Measurements from ENCODE around the gene AIG1. TPM values are rescaled to one million over a fixed set of nuclear protein-coding genes. Genes with fewer than 3 reads are reported as not detected.

The AIG1 gene
- total RNA-seq, 2 donors from 2014 or later, result 41.3 to 67.0 TPM

GRCh38 chr6:143348531-143348930, 287.8 kb downstream of the AIG1 start:
- Histone ChIP-seq H3K4me3 (no peak overlapping the region), H3K9me3 (no peaks in the 10 kb centered on the region), H3K4me1 (replicated peaks) (no peaks in the 10 kb centered on the region), H3K36me3 (no peaks in the 10 kb centered on the region), H3K27ac (no peak overlapping the region), H3K27me3 (replicated peaks; ENCODE audit: insufficient read depth) (no peaks in the 10 kb centered on the region)
- TF ChIP-seq POLR2A (IDR thresholded peaks at IDR 0.05) (no peak), POLR2AphosphoS5 (IDR thresholded peaks at IDR 0.05) (no peak), CTCF (IDR thresholded peaks at IDR 0.05) (no peak)
- 48% methylated on average over 1 of the region's 1 CpG for WGBS
- DNase-seq (ENCODE audit: low spot score), result no peak
- intact Hi-C loops (cut with DNase I), result no loop called here

DNA sequence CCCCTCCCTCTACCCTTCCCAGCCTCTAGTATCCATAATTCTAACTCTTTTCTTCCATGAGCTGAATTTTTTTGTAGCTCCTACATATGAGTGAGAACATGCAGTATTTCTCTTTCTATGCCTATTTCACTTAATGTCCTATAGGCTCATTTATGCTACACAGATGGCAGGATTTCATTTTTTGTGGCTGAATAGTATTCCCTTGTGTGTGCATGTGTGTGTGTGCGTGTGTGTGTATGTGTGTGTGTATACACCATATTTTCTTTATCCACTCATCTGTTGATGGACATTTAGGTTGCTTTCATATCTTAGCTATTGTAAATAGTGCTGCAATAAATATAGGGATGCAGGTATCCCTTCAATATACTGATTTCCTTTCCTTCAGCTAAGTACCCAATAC, 288.8 kb downstream of the AIG1 start:
- no peak for DNase-seq (ENCODE audit: low spot score)
- 100% methylated on average over 1 of the region's 1 CpG for WGBS
- no peak overlapping the region for H3K4me3 ChIP-seq
- TF ChIP-seq POLR2A (IDR thresholded peaks at IDR 0.05), result no peak
- no peak for TF ChIP-seq CTCF (IDR thresholded peaks at IDR 0.05)
- no peak for TF ChIP-seq POLR2AphosphoS5 (IDR thresholded peaks at IDR 0.05)
- intact Hi-C loops (cut with DNase I), result no loop called here
- H3K27me3 ChIP-seq (replicated peaks; ENCODE audit: insufficient read depth), result no peaks in the 10 kb centered on the region
- no peaks in the 10 kb centered on the region for H3K36me3 ChIP-seq
- no peaks in the 10 kb centered on the region for H3K4me1 ChIP-seq (replicated peaks)
- H3K27ac ChIP-seq, result no peak overlapping the region
- no peaks in the 10 kb centered on the region for H3K9me3 ChIP-seq

DNA sequence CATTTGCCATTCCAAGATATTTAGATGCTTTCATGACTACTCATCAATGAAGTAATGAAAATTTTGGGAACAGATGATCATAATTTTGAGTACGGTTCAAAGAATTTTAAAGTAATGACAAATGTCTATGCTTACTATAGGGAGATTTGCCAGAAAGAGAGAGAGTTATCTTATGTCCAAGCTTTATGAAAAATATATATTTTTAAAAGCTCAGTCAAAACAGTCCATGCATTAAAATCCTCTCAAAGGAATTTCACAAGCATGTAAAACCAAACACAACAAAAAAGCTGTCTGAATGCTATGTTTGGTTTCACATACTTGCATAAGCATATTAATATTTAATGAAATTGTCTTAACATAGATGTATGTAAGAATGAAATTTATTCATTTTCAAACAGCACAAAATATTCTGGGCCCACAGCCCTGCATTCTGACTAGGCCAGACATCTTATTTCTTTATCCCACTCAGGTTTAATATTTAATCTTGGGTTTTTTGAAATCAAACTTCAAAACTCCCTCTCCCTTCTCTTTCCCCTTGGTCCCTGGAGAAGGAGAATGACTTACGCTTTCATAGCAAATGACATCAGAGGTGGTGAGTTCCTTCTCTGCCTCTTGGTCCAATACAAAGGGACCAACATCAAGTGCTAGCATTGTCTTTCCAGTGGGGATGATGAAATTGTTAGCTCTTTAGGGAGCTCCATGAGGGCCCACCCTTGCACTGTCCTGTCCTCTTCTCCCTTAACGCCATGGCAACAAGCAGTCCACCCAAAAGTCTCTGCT, 295.6 kb downstream of the AIG1 start:
- DNase-seq (ENCODE audit: low spot score), result no peak
- WGBS, result 78% methylated on average over 3 of the region's 3 CpGs

GRCh38 chr6:143357152-143357551, 296.5 kb downstream of the AIG1 start:
- H3K4me3 ChIP-seq, result no peak overlapping the region
- H3K9me3 ChIP-seq, result no peaks in the 10 kb centered on the region
- H3K27me3 ChIP-seq (replicated peaks; ENCODE audit: insufficient read depth), result no peaks in the 10 kb centered on the region
- H3K27ac ChIP-seq, result no peak overlapping the region
- H3K4me1 ChIP-seq (replicated peaks), result no peaks in the 10 kb centered on the region
- no peaks in the 10 kb centered on the region for H3K36me3 ChIP-seq
- TF ChIP-seq POLR2A (IDR thresholded peaks at IDR 0.05), result no peak
- no peak for TF ChIP-seq POLR2AphosphoS5 (IDR thresholded peaks at IDR 0.05)
- TF ChIP-seq CTCF (IDR thresholded peaks at IDR 0.05), result no peak
- no peak for DNase-seq (ENCODE audit: low spot score)
- intact Hi-C loops (cut with DNase I), result no loop called here

More for the DNA sequence above, 295.6 kb downstream of the AIG1 start:
- Histone ChIP-seq H3K27me3 (replicated peaks; ENCODE audit: insufficient read depth) (no peaks in the 10 kb centered on the region), H3K9me3 (no peaks in the 10 kb centered on the region), H3K36me3 (no peaks in the 10 kb centered on the region), H3K4me3 (no peak overlapping the region), H3K4me1 (replicated peaks) (no peaks in the 10 kb centered on the region), H3K27ac (no peak overlapping the region)
- no peak for TF ChIP-seq POLR2AphosphoS5 (IDR thresholded peaks at IDR 0.05)
- TF ChIP-seq POLR2A (IDR thresholded peaks at IDR 0.05), result no peak
- no peak for TF ChIP-seq CTCF (IDR thresholded peaks at IDR 0.05)
- intact Hi-C loops (cut with DNase I), result no loop called here
